Bone marrow (tissue), 2 donors: ENCODE results near the gene SLIT3.

Experiments
- DNase-seq, 2 donors: peaks; one replicate each; lab custom pipeline; 2025; lab: John Stamatoyannopoulos, UW

Gene SLIT3

DNA sequence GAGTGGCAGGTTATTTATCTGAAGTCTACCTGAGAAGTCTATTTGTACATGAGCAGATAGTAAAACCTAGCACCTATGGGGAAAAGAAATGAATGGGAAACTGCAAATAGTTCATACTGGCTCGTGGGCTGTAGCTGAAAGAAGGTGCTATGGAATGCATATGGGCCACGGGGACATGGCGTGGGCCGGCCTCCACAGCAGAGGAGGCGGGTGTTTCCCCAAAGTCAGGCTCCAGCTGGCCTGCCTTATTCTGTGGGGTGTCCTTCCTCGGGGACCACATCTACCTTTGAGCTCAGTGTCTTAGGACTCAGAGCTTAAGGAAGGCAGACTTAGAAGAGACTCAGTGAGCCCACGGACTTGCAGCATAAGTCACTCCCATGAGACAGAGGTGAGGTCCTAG, 371.3 kb downstream of the SLIT3 start:
- no peak for DNase-seq

DNA sequence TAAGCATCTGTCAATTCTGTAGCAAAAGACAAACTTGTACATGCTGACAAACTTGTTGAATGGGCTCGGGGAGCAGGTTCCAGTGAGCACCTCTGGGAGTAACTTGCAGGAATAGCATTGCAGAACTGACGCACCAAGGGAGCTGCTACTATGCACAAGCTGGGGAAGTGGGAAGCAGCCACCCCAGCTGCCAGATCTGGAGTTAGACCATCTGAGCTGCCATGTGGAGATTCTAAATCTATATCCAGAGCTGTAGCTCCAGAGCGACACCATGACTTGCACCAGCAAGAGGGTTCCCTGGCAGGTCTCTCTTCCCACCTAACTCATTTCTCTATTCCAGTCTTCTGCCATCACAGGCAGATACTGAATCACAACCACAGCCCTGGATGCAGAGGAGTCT, 375.8 kb downstream of the SLIT3 start:
- DNase-seq, result no peak

DNA sequence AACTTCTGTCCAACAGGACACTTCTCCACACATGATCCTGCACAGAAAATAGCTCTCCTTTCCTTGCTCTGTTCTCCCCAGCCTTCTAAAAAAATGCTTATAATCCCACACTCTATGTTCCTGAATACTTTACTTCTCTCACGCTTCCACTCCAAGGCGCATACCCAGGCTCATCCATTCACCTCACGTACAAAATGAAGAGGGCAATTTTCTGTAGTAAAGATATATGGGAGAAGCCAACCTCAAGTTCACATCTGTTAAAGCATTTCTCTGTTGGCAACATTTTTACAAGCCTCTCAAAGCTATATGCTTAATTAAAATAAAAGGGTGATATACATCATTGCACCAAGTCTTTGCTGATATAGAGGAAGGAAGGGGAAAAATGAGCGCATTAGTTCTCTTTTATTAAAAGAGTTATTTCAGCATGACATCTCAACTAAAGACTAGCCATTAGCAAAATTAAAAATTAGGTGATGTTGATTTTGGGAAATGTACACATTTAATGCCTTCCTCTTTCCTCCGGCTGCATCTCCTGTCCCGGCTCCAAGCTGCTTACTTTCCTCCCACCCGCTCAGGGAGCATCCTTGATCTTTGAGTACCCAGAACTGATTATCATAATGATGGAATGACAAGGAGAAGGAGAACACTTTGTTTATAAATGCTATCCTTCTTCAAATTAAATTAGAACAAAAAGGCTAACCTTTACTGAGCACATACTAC, 379.6 kb downstream of the SLIT3 start:
- no peak for DNase-seq

- no peak for DNase-seq
These were observed 380.7 kb downstream of the SLIT3 start for GRCh38 chr5:168920019-168920810.

DNA sequence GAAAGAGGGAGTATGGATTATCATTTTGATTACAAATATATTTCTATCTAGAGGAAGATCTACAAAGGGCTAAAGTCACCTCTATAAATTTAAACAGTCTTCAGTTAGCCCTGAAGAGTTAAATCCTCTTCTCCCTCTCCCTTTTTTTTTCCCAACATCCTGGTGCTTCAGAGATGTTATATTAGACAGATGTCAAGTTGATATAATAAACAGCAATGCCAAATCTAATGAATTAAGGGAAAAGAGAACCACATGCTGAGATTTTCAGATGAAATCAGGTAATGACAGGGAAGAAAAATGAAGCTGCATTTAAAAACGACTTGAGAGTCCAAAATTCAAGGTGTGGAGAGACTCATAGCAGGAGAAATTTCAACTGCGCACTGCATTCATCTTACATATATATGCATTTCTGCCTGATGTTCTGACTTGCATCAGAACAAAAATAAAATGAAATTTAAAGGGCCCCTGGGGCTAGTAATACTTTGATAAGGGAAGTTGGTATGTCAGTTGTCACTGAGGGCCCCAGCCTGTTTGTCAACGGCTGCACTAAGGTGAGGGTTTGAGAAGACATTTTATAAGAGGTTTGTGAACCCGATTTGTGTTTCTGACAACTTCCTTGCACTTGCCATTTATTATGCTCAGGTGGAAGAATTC, 382.9 kb downstream of the SLIT3 start:
- no peak for DNase-seq

GRCh38 chr5:168916852-168917251, 384.1 kb downstream of the SLIT3 start:
- no peak for DNase-seq

DNA sequence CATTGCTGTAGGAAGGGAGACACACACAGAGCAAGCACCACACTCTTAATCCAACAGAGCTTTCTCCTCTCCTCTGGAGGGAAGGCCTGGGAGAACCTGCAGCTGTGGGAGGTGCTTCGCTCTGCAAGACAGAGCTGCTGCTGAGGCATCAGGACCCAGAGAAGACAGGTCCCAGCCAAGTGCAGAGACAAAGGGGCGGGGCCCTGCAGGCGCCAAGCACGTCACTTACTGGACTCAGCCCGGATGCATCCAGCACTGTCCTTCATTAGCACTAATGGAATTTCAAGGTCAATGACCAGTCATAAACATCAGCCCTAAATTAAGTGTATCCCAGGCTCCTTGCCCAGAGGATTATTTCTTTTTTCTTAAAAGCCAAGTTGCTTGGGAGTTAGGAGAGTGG, 384.7 kb downstream of the SLIT3 start:
- no peak for DNase-seq

DNA sequence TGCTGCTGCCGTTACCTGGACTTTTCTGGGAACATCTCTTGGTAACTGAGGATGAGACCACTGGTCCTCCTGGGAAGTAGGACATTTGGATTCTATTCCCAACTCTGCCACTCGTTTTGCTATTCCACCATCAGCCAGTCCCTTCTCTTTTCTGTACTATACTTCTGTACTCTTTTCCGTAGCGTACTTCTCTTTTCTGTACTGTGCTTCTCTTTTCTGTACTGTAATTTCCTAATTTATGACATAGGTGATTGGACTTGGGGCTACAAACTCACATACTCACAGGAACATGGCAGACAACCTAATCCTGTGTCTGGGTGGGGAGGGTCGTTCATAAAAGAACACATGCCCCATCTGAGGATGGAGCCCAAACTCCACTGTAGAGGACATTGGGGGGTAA, 386.4 kb downstream of the SLIT3 start:
- no peak for DNase-seq

DNA sequence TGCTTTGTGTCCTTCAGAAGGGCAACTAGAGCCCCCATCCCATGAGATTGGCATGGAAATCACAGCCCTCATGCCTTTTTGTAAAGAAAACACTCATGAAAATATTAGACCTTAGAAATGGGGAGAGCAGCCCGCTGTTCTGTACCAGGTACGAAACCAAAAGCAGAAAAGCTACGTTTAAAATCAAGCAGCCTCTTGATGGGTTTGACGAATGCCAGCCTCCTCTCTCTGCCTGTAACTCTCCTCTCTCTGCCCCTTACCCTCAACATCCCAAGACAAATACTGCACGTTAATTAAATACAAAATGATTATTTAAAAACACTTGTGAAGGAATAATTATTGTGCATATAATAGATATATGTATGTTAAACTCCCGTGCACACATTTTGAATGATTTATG, 390.1 kb downstream of the SLIT3 start:
- DNase-seq, result no peak

- DNase-seq, result no peak
These were observed 392.7 kb downstream of the SLIT3 start for GRCh38 chr5:168908207-168908606.

GRCh38 chr5:168903061-168903460, 397.9 kb downstream of the SLIT3 start:
- DNase-seq, result no peak

DNA sequence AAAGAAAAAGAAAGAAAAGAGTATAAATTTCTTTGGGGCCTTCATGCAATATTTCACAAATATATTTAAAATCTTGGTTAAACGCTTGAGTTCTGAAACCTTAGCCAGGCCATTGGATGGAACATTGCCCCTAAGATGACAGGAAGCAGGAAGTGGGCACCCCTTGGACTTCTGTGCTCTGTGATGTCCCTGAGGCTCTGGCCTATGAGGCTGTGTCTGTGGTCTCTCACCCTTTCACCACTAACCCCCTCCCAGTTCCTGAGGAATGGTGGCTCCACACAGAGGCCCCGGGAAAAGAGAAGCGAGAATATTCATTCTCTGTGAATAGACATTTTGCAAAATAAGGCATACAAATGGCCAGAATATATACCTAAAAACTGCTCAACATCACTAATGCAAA, 401.3 kb downstream of the SLIT3 start:
- DNase-seq, result no peak

DNA sequence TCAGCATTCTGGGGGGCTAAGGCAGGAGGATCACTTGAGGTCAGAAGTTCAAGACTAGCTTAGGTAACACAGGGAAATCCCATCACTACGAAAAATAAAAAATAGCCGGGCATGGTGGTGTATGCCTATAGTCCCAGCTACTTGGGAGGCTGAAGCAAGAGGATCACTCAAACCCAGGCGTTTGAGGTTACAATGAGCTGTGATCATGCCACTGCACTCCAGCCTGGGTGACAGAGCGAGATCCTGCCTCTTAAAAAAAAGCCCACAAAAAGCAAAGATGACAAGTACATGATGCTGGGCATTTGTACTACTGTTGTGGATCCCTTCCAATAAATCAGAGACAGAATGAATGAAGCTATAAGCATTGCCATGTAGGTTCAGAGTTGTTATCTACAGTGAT, 401.7 kb downstream of the SLIT3 start:
- DNase-seq, result no peak

- DNase-seq, result no peak
These were observed 402.6 kb downstream of the SLIT3 start for GRCh38 chr5:168898247-168898911.

DNA sequence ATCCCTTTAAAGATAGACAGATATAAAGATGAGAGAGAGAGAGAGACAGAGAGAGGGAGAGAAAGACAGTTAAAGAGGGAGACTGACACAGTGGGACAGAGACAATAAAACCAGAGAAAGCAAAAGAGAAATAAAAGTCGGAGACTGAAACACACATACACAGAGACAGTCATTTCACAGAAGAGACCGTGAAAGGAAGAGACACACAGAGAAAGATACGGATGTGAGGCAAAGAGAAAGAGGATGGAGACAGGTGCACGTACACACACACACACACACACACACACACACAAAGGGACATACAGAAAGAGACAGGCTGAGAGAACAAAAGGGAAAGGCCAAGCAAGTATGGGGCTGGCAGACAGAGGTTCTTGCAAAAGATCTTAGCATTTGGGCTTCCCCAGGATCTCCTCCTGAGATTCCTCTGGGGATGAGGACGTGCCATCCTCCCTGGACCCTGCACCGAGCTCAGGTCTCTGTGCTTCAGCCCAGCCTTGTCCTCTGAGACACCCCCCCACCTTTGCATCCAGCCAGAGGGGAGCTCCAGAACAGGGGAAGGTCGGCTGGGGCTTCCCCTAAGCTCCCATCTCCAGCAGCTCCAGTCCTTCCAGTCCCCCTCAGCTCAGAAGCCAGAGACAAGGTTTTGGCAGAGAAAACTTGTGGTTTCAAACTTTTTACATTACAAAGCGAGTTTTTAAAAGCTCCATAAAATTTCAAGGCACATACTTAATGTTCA, 403.4 kb downstream of the SLIT3 start:
- no peak for DNase-seq

DNA sequence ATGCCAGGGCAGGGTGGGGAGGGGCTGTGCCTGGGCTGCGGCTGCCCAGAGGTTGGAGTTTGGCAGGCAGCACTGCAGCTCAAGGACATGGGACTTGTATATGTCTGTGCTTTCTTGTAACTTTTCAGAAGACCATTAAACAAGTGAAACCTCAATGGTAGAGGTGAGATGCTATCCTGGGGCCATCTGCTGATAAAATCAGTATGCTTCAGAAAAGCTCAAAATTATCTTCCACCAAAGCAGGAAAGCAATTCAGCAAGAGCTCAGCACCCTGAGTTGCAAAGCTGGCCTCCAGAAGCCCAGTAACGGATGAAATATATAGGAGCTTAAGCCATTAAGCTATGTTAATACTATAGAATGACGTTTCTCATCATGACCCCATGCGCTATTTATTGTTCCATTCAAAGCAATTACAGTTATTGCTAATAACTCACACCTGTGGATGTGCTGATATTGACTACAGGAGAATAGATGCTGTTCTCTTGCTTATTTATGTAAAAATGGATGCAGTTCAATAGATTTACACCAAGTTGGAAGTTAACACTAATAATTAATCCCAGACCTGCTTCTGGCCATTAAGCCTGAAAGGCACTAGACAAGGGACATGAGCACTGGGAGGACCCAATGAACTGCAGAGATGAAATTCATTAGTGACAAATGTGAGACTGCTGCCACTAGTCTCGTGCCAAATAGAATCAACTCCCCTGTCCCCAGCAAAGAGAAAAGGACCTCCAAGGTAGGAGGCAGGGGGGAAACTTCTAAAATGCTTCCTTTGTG, 405.5 kb downstream of the SLIT3 start:
- no peak for DNase-seq

DNA sequence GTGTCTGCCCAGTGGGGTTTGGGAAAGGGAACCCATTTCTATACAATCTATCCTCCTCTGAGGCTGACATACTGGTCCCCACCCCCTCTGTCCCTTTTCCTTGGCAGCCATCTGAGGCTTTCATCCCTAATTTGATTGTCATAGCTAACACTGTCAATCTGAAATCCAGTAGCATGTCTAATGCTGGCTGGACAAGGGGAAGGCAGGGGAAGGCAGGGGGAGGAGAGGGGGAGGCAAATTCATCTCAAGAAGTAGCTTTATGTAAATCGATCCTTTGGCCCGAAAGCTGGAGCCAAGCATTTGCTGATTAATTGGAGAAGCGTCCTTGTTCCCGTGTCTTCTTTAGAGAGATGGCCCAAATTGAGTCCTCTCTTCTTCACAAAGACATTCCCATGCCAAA, 407.7 kb downstream of the SLIT3 start:
- no peak for DNase-seq

GRCh38 chr5:168892618-168893186, 408.2 kb downstream of the SLIT3 start:
- no peak for DNase-seq

GRCh38 chr5:168890816-168891812, 409.8 kb downstream of the SLIT3 start:
- no peak for DNase-seq
